ENCODE results near the gene CCDC71L. TPM values are rescaled to one million over a fixed set of nuclear protein-coding genes. Genes with fewer than 3 reads are reported as not detected.

The CCDC71L gene
- total and polyA plus RNA-seq, 2 of the 4 experiments (the other 2 are of a cell fraction) = 19.7 to 20.6 TPM

DNA sequence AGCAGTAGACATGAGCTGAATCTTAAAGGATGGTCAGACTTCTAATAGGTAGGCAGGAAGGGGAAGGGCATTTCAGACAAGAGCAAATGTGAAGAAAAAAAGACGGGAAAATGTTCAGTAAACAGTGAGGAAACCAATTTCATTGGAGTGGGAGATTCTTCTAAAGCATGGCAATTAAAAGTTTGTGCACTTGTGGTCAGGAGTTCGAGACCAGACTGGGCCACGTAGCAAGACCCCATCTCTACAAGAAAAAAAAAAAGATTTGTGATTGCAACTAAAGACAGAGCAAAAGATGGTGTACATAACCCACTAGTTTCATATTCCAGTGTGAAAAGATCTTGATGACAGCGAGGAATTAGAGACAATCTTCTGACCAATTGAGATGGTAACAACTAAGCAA, 41.7 kb downstream of the CCDC71L start:
- peak overlapping the region; percentile 14; the same call in 1 of the 2 replicates for H4K91ac ChIP-seq (ENCODE audit: insufficient read depth, low read depth, low read length)
- H3K36me3 ChIP-seq (ENCODE audit: control insufficient read depth, insufficient read depth, low read length) = no peaks in the 10 kb centered on the region
- peak overlapping the region; percentile 43 for H3K4ac ChIP-seq (ENCODE audit: low read depth, low read length)
- H3K27ac ChIP-seq (ENCODE audit: insufficient read depth, low read length) = no peak overlapping the region
- POLR2A ChIA-PET (ENCODE audit: unreplicated experiment) = no interaction called here
- peaks cover 7% of the 10 kb centered on the region; the same call in 1 of the 2 replicates for H3K9me3 ChIP-seq (ENCODE audit: control insufficient read depth, insufficient read depth, low read length)
- dilution Hi-C loops (cut with HindIII; ENCODE audit: low sequenced_read_pairs, unreplicated experiment) = no loop called here
- H3K56ac ChIP-seq (ENCODE audit: extremely low read depth, insufficient read depth, low read length) = no peak overlapping the region
- ATAC-seq (ENCODE audit: low read depth) (no peak), DNase-seq (no peak)
- H2BK20ac ChIP-seq (ENCODE audit: low read depth, low read length) = 0 out of 2 replicates have a peak overlapping the region, but pooled peaks have one; percentile 8
- no peak overlapping the region for H4K8ac ChIP-seq (ENCODE audit: low read depth in 2 of 2, low read length in 2 of 2)
- no peak overlapping the region for H4K5ac ChIP-seq (ENCODE audit: low read depth, low read length)
- CTCF ChIA-PET = no interaction called here
- H3K14ac ChIP-seq (replicated peaks; ENCODE audit: low read depth, low read length) = no peak overlapping the region
- no peak overlapping the region for H2AK9ac ChIP-seq (replicated peaks; ENCODE audit: low read depth, low read length, poor library complexity)
- peaks cover 3% of the 10 kb centered on the region for H4K20me1 ChIP-seq (ENCODE audit: insufficient read depth, low read length)
- BruUV-seq (replicated peaks) = no TSS peak
- no peak overlapping the region for H3K4me2 ChIP-seq (ENCODE audit: low read depth, low read length)
- no peak overlapping the region for H3K18ac ChIP-seq (ENCODE audit: low read depth, low read length)
- in situ Hi-C loops (cut with MboI; ENCODE audit: low sequenced_read_pairs) = no loop called here
- no peak overlapping the region for H2AFZ ChIP-seq (replicated peaks; ENCODE audit: low read length, poor library complexity)
- peaks cover 0 to 2% of the 10 kb centered on the region in 2 experiments; a peak in 1 of 4 replicates for H3K79me1 ChIP-seq (ENCODE audit: low read depth in 1 of 2, low read length in 2 of 2)
- H2BK120ac ChIP-seq (ENCODE audit: low read depth, low read length) = peak overlapping the region; percentile 49; the same call in 1 of the 2 replicates
- H3K9me1 ChIP-seq (ENCODE audit: insufficient read depth, low read length) = no peaks in the 10 kb centered on the region
- H2BK15ac ChIP-seq (ENCODE audit: low read depth, low read length) = no peak overlapping the region
- H3K4me1 ChIP-seq (ENCODE audit: control insufficient read depth, insufficient read depth, low read length) = peaks cover 14% of the 10 kb centered on the region
- no peak overlapping the region for H2BK5ac ChIP-seq (ENCODE audit: low read depth, low read length, poor library complexity, severe bottlenecking)
- H3K4me3 ChIP-seq (ENCODE audit: insufficient read depth, low read depth, low read length) = no peak overlapping the region
- H3K27me3 ChIP-seq (ENCODE audit: control insufficient read depth, insufficient read depth, low read length) = no peaks in the 10 kb centered on the region
- peak overlapping the region; percentile 48; the same call in 1 of the 2 replicates for H2AK5ac ChIP-seq (ENCODE audit: low read depth, low read length)
- no peak overlapping the region for H3K9ac ChIP-seq (ENCODE audit: low read depth, low read length)
- no peak overlapping the region for H3K23ac ChIP-seq (ENCODE audit: low read depth, low read length)
- TF ChIP-seq CEBPB (IDR thresholded peaks at IDR 0.05; ENCODE audit: low read depth, low read length) (no peak), BHLHE40 (IDR thresholded peaks at IDR 0.05; ENCODE audit: low read depth, low read length) (no peak), CTCF (conservative IDR thresholded peaks at IDR 0.05; ENCODE audit: low read depth, low read length) (no peak), RAD21 (IDR thresholded peaks at IDR 0.05; ENCODE audit: low read length) (no peak), NFE2L2 (IDR thresholded peaks at IDR 0.05; ENCODE audit: low read depth, low read length) (no peak), SMC3 (IDR thresholded peaks at IDR 0.05; ENCODE audit: low read depth, low read length) (no peak), MAZ (IDR thresholded peaks at IDR 0.05; ENCODE audit: borderline replicate concordance, low read depth, low read length) (no peak), FOS (IDR thresholded peaks at IDR 0.05; ENCODE audit: low read depth, low read length) (no peak)
- TF ChIP-seq, protein P1, sequence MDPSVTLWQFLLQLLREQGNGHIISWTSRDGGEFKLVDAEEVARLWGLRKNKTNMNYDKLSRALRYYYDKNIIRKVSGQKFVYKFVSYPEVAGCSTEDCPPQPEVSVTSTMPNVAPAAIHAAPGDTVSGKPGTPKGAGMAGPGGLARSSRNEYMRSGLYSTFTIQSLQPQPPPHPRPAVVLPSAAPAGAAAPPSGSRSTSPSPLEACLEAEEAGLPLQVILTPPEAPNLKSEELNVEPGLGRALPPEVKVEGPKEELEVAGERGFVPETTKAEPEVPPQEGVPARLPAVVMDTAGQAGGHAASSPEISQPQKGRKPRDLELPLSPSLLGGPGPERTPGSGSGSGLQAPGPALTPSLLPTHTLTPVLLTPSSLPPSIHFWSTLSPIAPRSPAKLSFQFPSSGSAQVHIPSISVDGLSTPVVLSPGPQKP (IDR thresholded peaks at IDR 0.05; ENCODE audit: borderline replicate concordance, low read depth, low read length) = no peak
- no CpG with 5 or more reads among the region's 4 CpGs for WGBS, 2 experiments (ENCODE audit: extremely low coverage in 2 of 2, insufficient read length in 1 of 2)
- intact Hi-C loops (cut with micrococcal nuclease) = loop anchor here (5.0 kb wide), 1 partner anchor 33 kb away; no protein-coding TSS in a partner anchor

All from IMR-90 (cell line).